NCI-H226 (cell line): ENCODE measurements around the gene GSTM4.
"Not testable (repeated sequence)": the region's sequence is repeated elsewhere in the genome, so short reads cannot be mapped to it uniquely, and the experiment has no call there.

Experiments
- DNase-seq: peaks from one replicate; pipeline ENCODE4 v3.0.0-alpha.2; 2015

GSTM4 gene

DNA sequence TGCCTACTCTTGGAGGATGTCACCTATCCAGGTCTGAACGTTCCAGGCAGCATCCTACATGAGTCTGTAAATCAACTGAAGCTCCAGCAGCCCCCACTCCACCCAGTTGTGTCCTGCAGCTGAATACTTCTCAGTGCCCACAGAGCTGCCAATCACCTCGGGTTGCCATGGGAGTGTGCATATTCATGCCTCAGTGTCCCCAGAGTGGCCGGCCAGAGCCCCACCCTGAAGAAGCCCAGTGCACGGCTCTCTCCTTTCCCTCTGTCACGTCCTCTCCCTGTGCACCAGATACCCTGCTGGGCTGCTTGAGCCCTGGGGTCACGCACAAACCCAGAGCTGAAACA is 16.1 kb upstream of the GSTM4 start:
- no peak for DNase-seq

GRCh38 chr1:109640285-109640865 is 15.5 kb upstream of the GSTM4 start:
- DNase-seq = peak; percentile 51

GRCh38 chr1:109641078-109641740 is 14.7 kb upstream of the GSTM4 start:
- DNase-seq = no peak

DNA sequence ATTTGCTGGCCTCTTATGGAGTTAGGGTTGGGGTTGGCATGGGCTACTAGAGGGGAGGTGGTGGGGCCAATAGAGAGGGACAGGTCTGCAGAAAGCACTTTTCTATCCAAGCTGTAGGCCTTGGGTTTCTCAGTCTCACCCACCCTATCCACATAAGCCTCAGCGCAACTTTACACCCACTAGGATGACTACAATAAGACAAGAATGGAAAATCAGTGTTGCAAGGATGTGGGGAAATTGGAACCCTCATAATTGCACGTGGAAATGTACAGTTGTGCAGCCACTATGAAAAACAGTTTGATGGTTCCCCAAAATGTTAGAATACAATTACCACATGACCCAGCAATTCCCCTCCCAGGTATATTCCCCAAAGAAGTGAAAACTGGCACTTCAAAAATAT is 14.0 kb upstream of the GSTM4 start:
- DNase-seq = no peak

DNA sequence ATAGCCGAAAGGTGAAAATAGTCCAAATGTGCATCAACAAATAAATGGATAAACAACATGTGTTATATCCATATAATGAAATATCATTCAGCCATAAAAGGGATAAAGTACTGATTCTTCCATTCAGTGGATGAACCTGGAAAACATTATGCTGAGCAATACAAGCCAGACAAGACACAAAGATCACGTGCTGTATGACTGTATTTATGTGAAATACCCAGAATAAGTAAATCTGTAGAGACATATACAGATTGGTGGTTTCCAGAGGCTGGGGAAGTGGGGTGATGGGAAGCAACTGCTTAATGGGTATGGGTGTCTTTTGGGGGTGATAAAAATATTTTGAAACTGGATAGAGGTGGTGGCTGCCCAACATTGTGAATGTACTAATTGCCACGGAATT is 13.3 kb upstream of the GSTM4 start:
- no peak for DNase-seq

- peak; percentile 52 for DNase-seq
These were observed 12.3 kb upstream of the GSTM4 start for GRCh38 chr1:109643385-109644230.

DNA sequence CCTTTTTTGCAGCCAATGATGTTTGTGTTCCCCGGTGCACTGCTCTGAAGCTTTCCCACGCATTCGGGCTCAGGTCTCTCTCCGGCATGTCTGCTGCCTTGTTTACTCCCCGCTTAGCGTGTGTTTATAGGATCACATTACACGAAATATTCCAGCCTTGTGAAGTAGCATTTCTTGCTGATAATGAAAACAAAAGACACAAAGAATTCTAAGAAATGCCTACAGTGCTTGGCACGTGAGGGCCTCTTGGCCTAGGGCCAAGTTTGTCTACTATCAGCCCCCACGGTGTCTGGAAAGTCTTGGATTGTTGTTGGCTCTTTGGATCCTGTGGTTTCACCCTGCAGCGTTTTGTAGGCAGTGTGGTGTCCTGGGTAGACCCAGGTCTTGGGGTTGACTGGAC is 11.2 kb upstream of the GSTM4 start:
- no peak for DNase-seq

DNA sequence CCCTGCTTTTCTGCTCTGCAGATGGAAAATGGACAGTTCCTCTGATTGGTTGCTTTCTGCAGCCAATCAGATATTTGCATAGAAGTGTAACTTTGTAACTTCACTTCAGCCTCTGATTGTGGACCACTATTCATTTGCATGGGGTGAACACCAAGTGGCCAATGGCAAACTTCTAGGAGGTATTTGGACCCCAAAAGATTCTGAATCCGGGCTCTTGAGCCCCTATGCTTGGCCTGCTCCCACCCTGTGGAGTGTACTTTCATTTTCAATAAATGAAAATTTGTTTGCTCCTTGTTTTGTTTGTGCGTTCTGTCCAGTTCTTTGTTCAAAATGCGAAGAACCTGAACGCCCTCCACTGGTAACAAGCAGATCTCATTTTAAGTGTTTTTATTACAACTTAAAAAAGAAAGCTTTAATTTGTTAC is 6.4 kb upstream of the GSTM4 start:
- DNase-seq = no peak

DNA sequence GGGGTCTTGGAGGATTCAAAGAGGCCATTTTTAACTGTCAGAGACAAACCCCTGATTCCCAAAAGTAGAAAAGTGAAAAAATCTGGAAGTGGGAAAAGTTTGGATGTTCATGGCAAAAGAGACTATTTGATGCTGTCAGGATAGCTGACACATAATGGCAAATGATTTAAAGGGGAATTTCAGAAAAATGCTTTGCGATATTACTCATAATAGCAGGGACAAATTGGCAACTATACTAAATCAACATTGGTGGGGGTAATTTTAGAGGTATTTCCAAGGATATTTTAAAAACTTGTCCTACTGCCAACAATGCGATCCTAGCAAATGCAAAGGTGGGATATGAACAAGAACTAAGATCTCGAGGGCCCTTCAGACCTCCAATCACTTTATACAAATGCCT is 5.3 kb upstream of the GSTM4 start:
- no peak for DNase-seq

DNA sequence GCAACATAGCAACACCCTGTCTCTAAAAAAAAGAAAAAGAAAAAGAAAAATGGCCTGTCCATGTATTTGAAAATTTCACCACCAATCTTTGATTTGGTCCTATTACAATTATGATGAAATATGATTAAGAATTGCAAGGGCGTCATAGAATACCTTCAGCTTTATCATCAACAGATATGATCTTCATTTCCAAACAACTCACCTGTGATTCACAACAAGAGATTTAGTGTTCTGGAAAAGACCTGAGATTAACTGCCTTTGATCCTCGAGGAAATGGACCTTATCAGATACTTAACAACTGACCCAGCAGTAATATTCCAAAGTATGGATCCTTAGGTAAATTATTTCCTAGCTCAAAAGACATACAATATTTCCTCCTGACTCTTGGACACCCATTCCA is 3.5 kb upstream of the GSTM4 start:
- DNase-seq = no peak

DNA sequence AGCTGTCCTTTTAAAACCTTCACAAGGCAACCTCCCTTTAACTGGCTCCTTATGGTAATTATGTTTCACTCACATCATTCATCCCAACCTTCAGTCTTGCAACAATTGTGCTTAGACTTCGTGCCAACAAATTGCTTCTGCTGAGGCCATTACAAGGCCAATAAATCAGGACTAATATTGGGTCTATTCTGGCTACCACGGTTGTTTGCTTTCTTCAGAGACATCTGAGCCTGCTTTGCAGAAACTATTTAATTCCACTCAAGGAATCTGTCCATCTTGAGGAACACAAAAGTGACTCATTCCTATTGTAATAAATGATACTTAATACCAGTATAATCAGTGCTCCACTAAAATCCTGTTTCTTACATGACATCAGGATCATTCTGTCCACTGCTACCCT is 2.6 kb upstream of the GSTM4 start:
- DNase-seq = no peak

DNA sequence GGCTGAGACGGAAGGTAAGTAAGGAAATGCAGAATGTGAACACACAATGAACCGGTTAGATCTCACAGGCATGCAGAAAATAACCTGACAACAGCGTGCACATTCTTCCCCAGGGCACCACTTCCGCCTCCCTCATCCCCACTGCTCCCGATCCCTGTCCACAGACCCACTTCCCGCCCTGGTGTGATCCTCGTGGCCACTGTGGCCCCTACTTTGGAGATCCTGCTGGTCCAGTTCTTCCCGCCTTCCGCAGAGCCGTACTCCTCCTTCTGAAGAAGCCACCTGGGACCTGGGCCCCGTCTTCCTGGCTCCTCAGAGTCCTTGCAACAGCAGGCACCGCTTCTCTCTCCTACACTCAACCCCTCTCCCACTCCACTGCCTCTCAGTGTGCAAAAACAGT is 1.4 kb upstream of the GSTM4 start:
- no peak for DNase-seq

GRCh38 chr1:109657395-109657794 is 1.5 kb downstream of the GSTM4 start:
- DNase-seq = no peak

GRCh38 chr1:109657970-109658369 is 2.1 kb downstream of the GSTM4 start:
- no peak for DNase-seq

DNA sequence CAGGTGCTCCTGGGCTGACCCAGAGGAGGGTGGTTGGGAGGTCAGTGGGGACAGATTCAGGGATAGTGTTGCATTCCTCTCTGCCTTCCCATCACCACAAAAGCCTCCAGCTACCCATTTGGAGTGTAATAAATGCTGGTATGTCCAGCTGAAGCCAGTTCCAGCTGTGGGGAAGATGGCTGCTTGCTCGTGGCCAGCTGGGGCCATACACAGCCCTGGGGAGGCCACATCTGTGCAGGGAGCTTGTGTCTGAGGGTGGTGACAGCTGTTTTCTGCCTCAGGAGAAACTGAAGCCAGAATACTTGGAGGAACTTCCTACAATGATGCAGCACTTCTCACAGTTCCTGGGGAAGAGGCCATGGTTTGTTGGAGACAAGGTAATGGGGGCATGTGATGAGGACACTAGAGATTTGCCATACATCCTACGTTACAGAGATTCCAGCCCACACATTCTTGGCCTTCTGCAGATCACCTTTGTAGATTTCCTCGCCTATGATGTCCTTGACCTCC is 2.7 kb downstream of the GSTM4 start:
- DNase-seq = no peak

DNA sequence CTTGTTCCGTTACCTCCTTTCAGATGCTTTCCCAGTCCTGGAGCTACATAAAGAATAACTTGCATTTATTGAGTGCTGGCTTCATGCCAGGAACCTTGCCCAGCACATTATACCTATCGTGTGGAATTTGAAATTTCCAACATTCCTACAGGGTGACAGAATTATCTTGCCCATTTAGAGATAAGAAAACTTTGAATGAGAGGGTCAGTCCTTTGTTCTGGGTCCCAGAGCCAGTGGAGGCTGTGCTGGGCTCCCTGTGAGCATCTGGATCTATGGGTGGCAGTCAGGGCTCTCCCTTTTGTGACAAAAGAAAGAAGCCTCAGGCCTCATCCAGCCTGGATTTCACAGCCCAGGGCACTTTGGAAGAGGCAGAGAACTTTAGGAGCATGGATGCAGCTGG is 3.2 kb downstream of the GSTM4 start:
- peak; percentile 83 for DNase-seq

DNA sequence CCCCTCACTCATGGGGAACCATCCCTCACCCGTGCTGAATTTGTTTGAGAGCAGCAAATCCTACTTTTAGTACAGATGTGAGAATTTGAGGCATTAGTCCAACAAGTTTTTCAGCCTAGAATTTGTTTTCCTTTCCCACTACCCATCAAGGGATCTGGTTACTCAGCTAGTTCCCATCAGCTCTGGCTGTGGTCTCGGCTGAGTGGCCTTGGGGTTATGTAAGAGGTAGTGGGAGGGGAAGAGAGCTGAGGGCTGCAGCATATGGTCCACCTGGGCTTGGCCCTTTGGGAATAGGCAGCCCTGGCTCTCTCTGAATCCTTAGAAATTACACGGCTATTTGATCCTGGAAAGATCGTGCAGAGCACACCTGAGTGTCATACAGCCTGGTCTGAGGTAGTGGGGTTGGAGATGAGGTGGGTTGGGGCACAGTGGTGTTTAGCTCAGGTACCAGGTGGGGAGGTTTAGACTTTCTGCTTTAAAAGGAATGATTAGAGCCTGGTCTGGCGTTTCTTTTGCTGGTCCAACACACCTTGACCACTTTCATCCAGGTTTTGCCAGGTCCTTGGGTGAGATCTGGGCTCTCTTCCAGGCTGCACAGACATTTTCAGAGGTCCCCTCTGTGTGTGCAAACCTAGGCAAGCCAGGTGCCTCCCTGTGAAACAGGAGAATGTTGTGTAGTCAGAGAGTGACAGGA is 4.2 kb downstream of the GSTM4 start:
- peak; percentile 22 for DNase-seq

DNA sequence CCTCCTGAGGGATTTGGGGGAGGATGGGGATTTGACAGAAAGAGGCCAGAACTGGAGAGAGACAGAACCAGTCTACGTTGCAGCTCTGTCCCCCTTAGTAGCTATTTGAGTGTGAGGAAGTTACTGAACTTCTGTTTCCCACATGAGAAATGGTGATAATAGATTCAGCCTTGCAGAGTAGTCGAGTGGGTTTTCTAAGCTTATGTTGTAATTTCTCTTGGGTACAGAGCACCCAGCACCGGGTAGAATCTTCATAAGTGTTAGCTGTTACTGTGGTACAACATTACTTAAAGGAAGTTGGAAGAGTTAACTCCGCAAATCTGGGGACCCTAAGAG is 4.8 kb downstream of the GSTM4 start:
- not testable (repeated sequence) for DNase-seq

- no peak for DNase-seq
These were observed 5.5 kb downstream of the GSTM4 start for GRCh38 chr1:109661391-109661790.

GRCh38 chr1:109664671-109665070 is 8.8 kb downstream of the GSTM4 start:
- DNase-seq = no peak

GRCh38 chr1:109667452-109668122 is 11.7 kb downstream of the GSTM4 start, which contains the start of gene GSTM2:
TSS of gene GSTM2 (plus strand) at chr1:109668057. CDS start at chr1:109668116, 59 bp downstream.
- DNase-seq = no peak

GRCh38 chr1:109668123-109668775 is 12.3 kb downstream of the GSTM4 start:
- DNase-seq = no peak
